HepG2 (cell line): ENCODE measurements around the gene PCDHB11. TPM values are rescaled to one million over a fixed set of nuclear protein-coding genes. Genes with fewer than 3 reads are reported as not detected.

Experiments used
- ATAC-seq: fragments of 200-7000 bp; cut with Tn5 transposase; 3 replicates; pipeline ENCODE4 v1.9.1; 2020; ENCODE audit warnings: mild to moderate bottlenecking, moderate library complexity
- BruUV-seq: library from RNA; stranded (reverse); fragments of 400-500 nt; replicated peaks from 2 replicates; lab custom pipeline; 2021; lab: Mats Ljungman, UMichigan
- CTCF ChIA-PET: fragments of 300-600 bp; formaldehyde crosslinking; extraction: SDS; loops from one replicate; lab custom pipeline; 2021; ENCODE audit warnings: low total read pairs, inconsistent platforms, low intra/inter-chr PET ratio; lab: Yijun Ruan, JAX
- POLR2A ChIA-PET: fragments of 350-600 bp; sonication (Branson Sonifier 250); formaldehyde crosslinking; loops from one replicate; lab custom pipeline; 2020; ENCODE audit warnings: antibody characterized with exemption, inconsistent platforms; lab: Yijun Ruan, JAX
- DNase-seq: peaks from one replicate; pipeline ENCODE4 v3.0.0-alpha.2; 2015; ENCODE audit warnings: low spot score
- FAIRE-seq: peaks from 3 replicates; lab custom pipeline; 2011; peaks lifted over from hg19 to GRCh38; lab: Jason Lieb, UNC
- H2AFZ ChIP-seq: one replicate; pipeline ENCODE4 v1.6.1; 2011; ENCODE audit warnings: low read length, inconsistent platforms
- H3K27ac ChIP-seq: fragments of 300-600 bp; 3 replicates; pipeline ENCODE4 v1.8.0; 2011; ENCODE audit warnings: mixed run types, mild to moderate bottlenecking, mixed read lengths, low read length, inconsistent platforms; ENCODE audit not compliant: insufficient read depth; ENCODE audit errors: extremely low read length
- H3K27me3 ChIP-seq, 2 experiments: fragments of 200-600 bp in 1 of 2; 2 replicates in 1 of 2; 3 replicates in 1 of 2; pipeline versions ENCODE4 v1.6.0 to v1.8.0; 2011; ENCODE audit warnings: low read length in 2 of 2, mild to moderate bottlenecking in 2 of 2, moderate library complexity in 2 of 2, inconsistent platforms in 1 of 2; ENCODE audit not compliant: insufficient read depth in 2 of 2, control insufficient read depth in 1 of 2
- H3K36me3 ChIP-seq, 2 experiments: fragments of 200-600 bp in 1 of 2; replicated peaks in 1 of 2; 2 replicates in 1 of 2; 3 replicates in 1 of 2; pipeline versions ENCODE4 v1.5.1 to v1.8.0; 2011; ENCODE audit warnings: low read length in 2 of 2, inconsistent platforms in 1 of 2; ENCODE audit not compliant: insufficient read depth in 2 of 2, control insufficient read depth in 1 of 2
- H3K4me1 ChIP-seq: 2 replicates; pipeline ENCODE4 v1.5.1; 2012; ENCODE audit warnings: low read length, inconsistent platforms; ENCODE audit not compliant: insufficient read depth
- H3K4me2 ChIP-seq: 2 replicates; pipeline ENCODE4 v1.6.0; 2011; ENCODE audit warnings: low read depth, low read length, inconsistent platforms
- H3K4me3 ChIP-seq, 3 experiments: fragments of 200-600 bp in 1 of 3; sonication (generic), shearing (Covaris generic) in 1 of 3; replicated peaks in 1 of 3; 2 replicates each; pipeline ENCODE4 v1.5.1; 2011 to 2016; ENCODE audit warnings: low read length in 3 of 3, inconsistent platforms in 2 of 3, low read depth in 2 of 3, mild to moderate bottlenecking in 2 of 3, control low read depth in 1 of 3, mixed read lengths in 1 of 3; ENCODE audit not compliant: insufficient read depth in 1 of 3
- H3K79me2 ChIP-seq: one replicate; pipeline ENCODE4 v1.6.1; 2011; ENCODE audit warnings: low read length, inconsistent platforms; ENCODE audit not compliant: insufficient read depth
- H3K9ac ChIP-seq: 2 replicates; pipeline ENCODE4 v1.6.0; 2011; ENCODE audit warnings: mild to moderate bottlenecking, low read depth, low read length, inconsistent platforms; ENCODE audit not compliant: insufficient read depth
- H3K9me3 ChIP-seq: 2 replicates; pipeline ENCODE4 v1.5.1; 2012; ENCODE audit warnings: mild to moderate bottlenecking, low read length
- H4K20me1 ChIP-seq: 2 replicates; pipeline ENCODE4 v1.6.0; 2011; ENCODE audit warnings: inconsistent platforms, mild to moderate bottlenecking, low read length, moderate library complexity; ENCODE audit not compliant: insufficient read depth
- BRCA1 ChIP-seq: sonication (generic); formaldehyde crosslinking; IDR thresholded peaks from 2 replicates; pipeline ENCODE4 v1.4.0; 2020; ENCODE audit warnings: missing genetic modification reagents
- ISL2 ChIP-seq: sonication (generic); formaldehyde crosslinking; IDR thresholded peaks from 2 replicates; pipeline ENCODE4 v1.5.0; 2020; ENCODE audit warnings: missing genetic modification reagents
- RAD21 ChIP-seq: fragments of 450-650 bp; formaldehyde crosslinking; IDR thresholded peaks from 2 replicates; pipeline ENCODE4 v1.5.0; 2020; ENCODE audit warnings: mild to moderate bottlenecking
- STAG1 ChIP-seq: sonication (generic); formaldehyde crosslinking; IDR thresholded peaks from 2 replicates; pipeline ENCODE4 v1.4.0; 2020; ENCODE audit warnings: missing genetic modification reagents
- ZNF746 ChIP-seq: sonication (generic); formaldehyde crosslinking; IDR thresholded peaks from 2 replicates; pipeline ENCODE4 v1.8.0; 2022; ENCODE audit warnings: mild to moderate bottlenecking, missing genetic modification reagents
- ZNF781 ChIP-seq: sonication (generic); formaldehyde crosslinking; IDR thresholded peaks from 2 replicates; pipeline ENCODE4 v1.5.1; 2020; ENCODE audit warnings: borderline replicate concordance, mild to moderate bottlenecking, missing genetic modification reagents; ENCODE audit errors: not compliant biosample characterization
- WGBS: methylation state at CpG from one replicate; pipeline ENCODE4 v1.1.6; 2017; ENCODE audit warnings: low lambda C conversion rate; 5-methylcytosine and 5-hydroxymethylcytosine counted together
- in situ Hi-C: cut with HindIII; loops from 2 replicates; pipeline ENCODE4 v1.10.0; 2017; ENCODE audit warnings: low pct_unique_long_range_greater_than_20kb; ENCODE audit not compliant: extremely low pct_ligation_motif_present
- intact Hi-C: fragments of 100-400 bp; cut with micrococcal nuclease; formaldehyde crosslinking; loops from one replicate; pipeline ENCODE4 v1.10.0; 2022; ENCODE audit not compliant: unreplicated experiment
- polyA plus RNA-seq, 8 experiments: library from polyadenylated mRNA; depleted of rRNA in 3 of 8; stranded (reverse) in 7 of 8; unstranded in 1 of 8; fragments of >200 nt; fragmentation: Illumina TruSeq in 4 of 8; extraction: Trizol in 4 of 8; gene quantifications; 2 replicates each; pipeline versions ENCODE4 v1.2.1 to v1.2.3, GENCODE V29; 2011 to 2016; ENCODE audit warnings: low read depth in 4 of 8, missing spikeins in 1 of 8, mixed read lengths in 1 of 8; ENCODE audit not compliant: insufficient read depth in 1 of 8
- total RNA-seq, 5 experiments: library from RNA; depleted of rRNA; stranded (reverse); fragments of >200 nt; fragmentation: Illumina TruSeq; extraction: Trizol; gene quantifications; 2 replicates each; pipeline ENCODE4 v1.2.3, GENCODE V29; 2016; ENCODE audit warnings: low read depth in 1 of 5
- TF ChIP-seq, protein P1 (sequence below), 2 experiments: sonication (generic) in 1 of 2; formaldehyde crosslinking in 1 of 2; IDR thresholded peaks; 2 replicates each; pipeline versions ENCODE4 v1.4.0 to v1.6.1; 2018 to 2020; ENCODE audit warnings: missing genetic modification reagents in 2 of 2, borderline replicate concordance in 1 of 2, low read depth in 1 of 2, mild to moderate bottlenecking in 1 of 2, missing biosample characterization in 1 of 2
- TF ChIP-seq, protein P2 (sequence below): sonication (generic); formaldehyde crosslinking; IDR thresholded peaks from 2 replicates; pipeline ENCODE4 v1.4.0; 2020; ENCODE audit warnings: missing genetic modification reagents
- TF ChIP-seq, protein P3 (sequence below): sonication (generic); formaldehyde crosslinking; IDR thresholded peaks from 2 replicates; pipeline ENCODE4 v1.5.0; 2020; ENCODE audit warnings: mild to moderate bottlenecking, missing genetic modification reagents, moderate library complexity

Gene PCDHB11
- total and polyA plus RNA-seq, 2 of the 13 experiments (the other 11 are each of a cell fraction or from before 2014, with no cell fraction given), result 0.07 TPM; not detected in 1

DNA sequence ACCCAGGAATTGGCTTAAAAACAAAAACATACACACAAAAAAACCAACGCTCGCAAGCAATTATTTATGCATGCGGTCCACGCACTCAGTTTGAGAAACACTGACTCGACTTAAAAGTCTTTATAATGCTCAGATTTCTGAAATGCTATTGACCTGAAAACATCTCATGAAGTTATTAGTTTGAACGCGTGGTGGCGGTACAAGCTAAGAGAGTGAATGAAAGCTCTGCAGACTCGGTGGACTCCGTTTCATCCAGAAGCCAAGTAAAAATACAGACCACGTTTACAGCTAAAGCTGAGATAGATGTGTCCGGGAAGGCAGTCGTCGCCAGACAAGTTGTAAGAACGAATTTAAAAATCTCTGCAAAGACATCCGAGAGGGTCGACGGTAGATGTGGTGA, 49.6 kb upstream of the PCDHB11 start, which contains the start of gene PCDHB6:
TSS of gene PCDHB6 (plus strand) at position 246 of the 400 bp plus-strand sequence. CDS start 201 bp downstream, outside the sequence.
- FAIRE-seq (peak; percentile 4), ATAC-seq (peak; percentile 90), DNase-seq (peak; percentile 56)
- Histone ChIP-seq H2AFZ (peak within 1 kb of the TSS; percentile 64), H3K4me1 (peaks cover 7% of the 10 kb centered on the region; the same call in 1 of the 2 replicates), H3K9ac (no peak within 1 kb of the TSS), H3K27me3 (peaks cover 0 to 10% of the 10 kb centered on the region in 2 experiments; a peak in 1 of 5 replicates), H3K36me3 (no peaks in the 10 kb centered on the region), H3K27ac (no peak within 1 kb of the TSS), H3K9me3 (no peaks in the 10 kb centered on the region), H3K4me2 (peak within 1 kb of the TSS; percentile 67), H3K4me3 (peak within 1 kb of the TSS in 2 of 3 experiments; percentile 18 to 47; a peak in 2 of 6 replicates), H3K79me2 (no peaks in the 10 kb centered on the region), H4K20me1 (no peaks in the 10 kb centered on the region)
- intact Hi-C loops, result loop anchor here (2.0 kb wide), 2 partner anchors 55 to 65 kb away; partner anchors contain the start of gene PCDHB2
- in situ Hi-C loops, result no loop called here
- no TSS peak for BruUV-seq
- POLR2A ChIA-PET, result no interaction called here
- TF ChIP-seq BRCA1 (CRISPR knock-in tag) (no peak), ZNF746 (CRISPR knock-in tag) (no peak), STAG1 (peak; percentile 34), RAD21 (CRISPR knock-in tag) (peak; percentile 42; the same call in 1 of the 2 replicates), ISL2 (0 out of 2 replicates have a peak, but pooled peaks have one; percentile 7), ZNF781 (CRISPR knock-in tag) (peak; percentile 44)
- TF ChIP-seq, protein P1, sequence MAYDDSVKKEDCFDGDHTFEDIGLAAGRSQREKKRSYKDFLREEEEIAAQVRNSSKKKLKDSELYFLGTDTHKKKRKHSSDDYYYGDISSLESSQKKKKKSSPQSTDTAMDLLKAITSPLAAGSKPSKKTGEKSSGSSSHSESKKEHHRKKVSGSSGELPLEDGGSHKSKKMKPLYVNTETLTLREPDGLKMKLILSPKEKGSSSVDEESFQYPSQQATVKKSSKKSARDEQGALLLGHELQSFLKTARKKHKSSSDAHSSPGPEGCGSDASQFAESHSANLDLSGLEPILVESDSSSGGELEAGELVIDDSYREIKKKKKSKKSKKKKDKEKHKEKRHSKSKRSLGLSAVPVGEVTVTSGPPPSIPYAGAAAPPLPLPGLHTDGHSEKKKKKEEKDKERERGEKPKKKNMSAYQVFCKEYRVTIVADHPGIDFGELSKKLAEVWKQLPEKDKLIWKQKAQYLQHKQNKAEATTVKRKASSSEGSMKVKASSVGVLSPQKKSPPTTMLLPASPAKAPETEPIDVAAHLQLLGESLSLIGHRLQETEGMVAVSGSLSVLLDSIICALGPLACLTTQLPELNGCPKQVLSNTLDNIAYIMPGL (CRISPR knock-in tag; IDR thresholded peaks at IDR 0.05; ENCODE audit: borderline replicate concordance in 1 of 2, low read depth in 1 of 2), result peak in 1 of 2 experiments; percentile 73; a peak in 2 of 4 replicates
- TF ChIP-seq, protein P2, sequence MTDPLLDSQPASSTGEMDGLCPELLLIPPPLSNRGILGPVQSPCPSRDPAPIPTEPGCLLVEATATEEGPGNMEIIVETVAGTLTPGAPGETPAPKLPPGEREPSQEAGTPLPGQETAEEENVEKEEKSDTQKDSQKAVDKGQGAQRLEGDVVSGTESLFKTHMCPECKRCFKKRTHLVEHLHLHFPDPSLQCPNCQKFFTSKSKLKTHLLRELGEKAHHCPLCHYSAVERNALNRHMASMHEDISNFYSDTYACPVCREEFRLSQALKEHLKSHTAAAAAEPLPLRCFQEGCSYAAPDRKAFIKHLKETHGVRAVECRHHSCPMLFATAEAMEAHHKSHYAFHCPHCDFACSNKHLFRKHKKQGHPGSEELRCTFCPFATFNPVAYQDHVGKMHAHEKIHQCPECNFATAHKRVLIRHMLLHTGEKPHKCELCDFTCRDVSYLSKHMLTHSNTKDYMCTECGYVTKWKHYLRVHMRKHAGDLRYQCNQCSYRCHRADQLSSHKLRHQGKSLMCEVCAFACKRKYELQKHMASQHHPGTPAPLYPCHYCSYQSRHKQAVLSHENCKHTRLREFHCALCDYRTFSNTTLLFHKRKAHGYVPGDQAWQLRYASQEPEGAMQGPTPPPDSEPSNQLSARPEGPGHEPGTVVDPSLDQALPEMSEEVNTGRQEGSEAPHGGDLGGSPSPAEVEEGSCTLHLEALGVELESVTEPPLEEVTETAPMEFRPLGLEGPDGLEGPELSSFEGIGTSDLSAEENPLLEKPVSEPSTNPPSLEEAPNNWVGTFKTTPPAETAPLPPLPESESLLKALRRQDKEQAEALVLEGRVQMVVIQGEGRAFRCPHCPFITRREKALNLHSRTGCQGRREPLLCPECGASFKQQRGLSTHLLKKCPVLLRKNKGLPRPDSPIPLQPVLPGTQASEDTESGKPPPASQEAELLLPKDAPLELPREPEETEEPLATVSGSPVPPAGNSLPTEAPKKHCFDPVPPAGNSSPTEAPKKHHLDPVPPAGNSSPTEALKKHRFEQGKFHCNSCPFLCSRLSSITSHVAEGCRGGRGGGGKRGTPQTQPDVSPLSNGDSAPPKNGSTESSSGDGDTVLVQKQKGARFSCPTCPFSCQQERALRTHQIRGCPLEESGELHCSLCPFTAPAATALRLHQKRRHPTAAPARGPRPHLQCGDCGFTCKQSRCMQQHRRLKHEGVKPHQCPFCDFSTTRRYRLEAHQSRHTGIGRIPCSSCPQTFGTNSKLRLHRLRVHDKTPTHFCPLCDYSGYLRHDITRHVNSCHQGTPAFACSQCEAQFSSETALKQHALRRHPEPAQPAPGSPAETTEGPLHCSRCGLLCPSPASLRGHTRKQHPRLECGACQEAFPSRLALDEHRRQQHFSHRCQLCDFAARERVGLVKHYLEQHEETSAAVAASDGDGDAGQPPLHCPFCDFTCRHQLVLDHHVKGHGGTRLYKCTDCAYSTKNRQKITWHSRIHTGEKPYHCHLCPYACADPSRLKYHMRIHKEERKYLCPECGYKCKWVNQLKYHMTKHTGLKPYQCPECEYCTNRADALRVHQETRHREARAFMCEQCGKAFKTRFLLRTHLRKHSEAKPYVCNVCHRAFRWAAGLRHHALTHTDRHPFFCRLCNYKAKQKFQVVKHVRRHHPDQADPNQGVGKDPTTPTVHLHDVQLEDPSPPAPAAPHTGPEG (CRISPR knock-in tag), result no peak
- TF ChIP-seq, protein P3, sequence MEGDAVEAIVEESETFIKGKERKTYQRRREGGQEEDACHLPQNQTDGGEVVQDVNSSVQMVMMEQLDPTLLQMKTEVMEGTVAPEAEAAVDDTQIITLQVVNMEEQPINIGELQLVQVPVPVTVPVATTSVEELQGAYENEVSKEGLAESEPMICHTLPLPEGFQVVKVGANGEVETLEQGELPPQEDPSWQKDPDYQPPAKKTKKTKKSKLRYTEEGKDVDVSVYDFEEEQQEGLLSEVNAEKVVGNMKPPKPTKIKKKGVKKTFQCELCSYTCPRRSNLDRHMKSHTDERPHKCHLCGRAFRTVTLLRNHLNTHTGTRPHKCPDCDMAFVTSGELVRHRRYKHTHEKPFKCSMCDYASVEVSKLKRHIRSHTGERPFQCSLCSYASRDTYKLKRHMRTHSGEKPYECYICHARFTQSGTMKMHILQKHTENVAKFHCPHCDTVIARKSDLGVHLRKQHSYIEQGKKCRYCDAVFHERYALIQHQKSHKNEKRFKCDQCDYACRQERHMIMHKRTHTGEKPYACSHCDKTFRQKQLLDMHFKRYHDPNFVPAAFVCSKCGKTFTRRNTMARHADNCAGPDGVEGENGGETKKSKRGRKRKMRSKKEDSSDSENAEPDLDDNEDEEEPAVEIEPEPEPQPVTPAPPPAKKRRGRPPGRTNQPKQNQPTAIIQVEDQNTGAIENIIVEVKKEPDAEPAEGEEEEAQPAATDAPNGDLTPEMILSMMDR (CRISPR knock-in tag), result peak; percentile 72
- 7% methylated on average over 17 of the region's 18 CpGs for WGBS
- CTCF ChIA-PET, result interaction anchor here (0.7 to 1.2 kb wide), 2 partner anchors 29 to 414 kb away, joined by 3 read pairs; no protein-coding TSS in a partner anchor
